ENCODE results near the gene ERVK3-1.

GRCh38 chr19:58275564-58275963 is 29.6 kb upstream of the ERVK3-1 start:
- TF ChIP-seq, protein P1, sequence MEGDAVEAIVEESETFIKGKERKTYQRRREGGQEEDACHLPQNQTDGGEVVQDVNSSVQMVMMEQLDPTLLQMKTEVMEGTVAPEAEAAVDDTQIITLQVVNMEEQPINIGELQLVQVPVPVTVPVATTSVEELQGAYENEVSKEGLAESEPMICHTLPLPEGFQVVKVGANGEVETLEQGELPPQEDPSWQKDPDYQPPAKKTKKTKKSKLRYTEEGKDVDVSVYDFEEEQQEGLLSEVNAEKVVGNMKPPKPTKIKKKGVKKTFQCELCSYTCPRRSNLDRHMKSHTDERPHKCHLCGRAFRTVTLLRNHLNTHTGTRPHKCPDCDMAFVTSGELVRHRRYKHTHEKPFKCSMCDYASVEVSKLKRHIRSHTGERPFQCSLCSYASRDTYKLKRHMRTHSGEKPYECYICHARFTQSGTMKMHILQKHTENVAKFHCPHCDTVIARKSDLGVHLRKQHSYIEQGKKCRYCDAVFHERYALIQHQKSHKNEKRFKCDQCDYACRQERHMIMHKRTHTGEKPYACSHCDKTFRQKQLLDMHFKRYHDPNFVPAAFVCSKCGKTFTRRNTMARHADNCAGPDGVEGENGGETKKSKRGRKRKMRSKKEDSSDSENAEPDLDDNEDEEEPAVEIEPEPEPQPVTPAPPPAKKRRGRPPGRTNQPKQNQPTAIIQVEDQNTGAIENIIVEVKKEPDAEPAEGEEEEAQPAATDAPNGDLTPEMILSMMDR (IDR thresholded peaks at IDR 0.05): no peak
- TF ChIP-seq POLR2A (IDR thresholded peaks at IDR 0.05) (no peak), POLR2AphosphoS5 (IDR thresholded peaks at IDR 0.05) (no peak)

All from prostate gland (tissue), 2 donors.